ENCODE results near the gene DPP7.

DPP7 gene

DNA sequence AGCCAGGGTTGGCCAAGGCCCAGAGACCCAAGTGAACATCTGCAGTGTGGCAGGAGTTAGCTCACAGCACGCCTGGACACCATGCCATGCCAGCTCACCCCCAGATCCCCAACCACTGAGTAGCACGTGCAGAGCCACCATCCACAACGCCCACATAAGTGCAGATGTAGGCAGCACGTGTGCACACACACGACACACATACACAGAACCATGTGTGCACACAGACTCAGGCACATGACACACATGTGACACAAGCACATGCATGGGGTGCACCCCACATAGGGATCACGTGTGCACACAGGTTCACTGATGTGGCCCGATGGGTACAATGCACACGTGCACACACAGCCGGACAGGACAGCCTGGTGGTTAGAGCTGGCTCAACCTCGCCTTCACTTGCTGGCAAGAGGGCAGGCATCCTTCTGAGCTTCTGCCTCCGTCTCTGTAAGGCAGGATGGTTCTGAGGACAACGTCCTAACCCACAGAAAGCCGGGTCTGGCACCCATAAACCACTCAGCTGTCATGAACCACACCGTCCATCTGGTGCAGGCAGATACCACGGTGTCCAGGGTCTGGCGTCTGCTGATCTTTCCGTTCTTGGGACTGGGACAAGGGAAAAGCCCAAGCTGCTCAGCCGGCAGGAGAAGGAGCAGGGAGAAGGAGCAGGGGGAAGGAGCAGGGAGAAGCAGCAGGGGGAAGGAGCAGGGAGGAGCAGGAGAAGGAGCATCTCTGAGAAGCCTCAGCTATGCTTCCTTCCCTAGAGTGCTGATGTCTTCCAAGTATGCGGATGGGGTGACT, 43.3 kb upstream of the DPP7 start (continued):
- no peak for TF ChIP-seq PRDM2 (tag by site-specific recombination; IDR thresholded peaks at IDR 0.05; ENCODE audit: borderline replicate concordance)
- TF ChIP-seq GLI4 (tag by site-specific recombination; IDR thresholded peaks at IDR 0.05), result no peak
- no peak for TF ChIP-seq ZNF211 (tag by site-specific recombination; IDR thresholded peaks at IDR 0.05; ENCODE audit: low read depth)
- no peak for TF ChIP-seq SP7 (tag by site-specific recombination; IDR thresholded peaks at IDR 0.05)
- peak; percentile 72 for TF ChIP-seq ZNF600 (tag by site-specific recombination; IDR thresholded peaks at IDR 0.05)
- TF ChIP-seq ZNF274 (IDR thresholded peaks at IDR 0.05; ENCODE audit: low read length), result no peak
- TF ChIP-seq ZNF274 (tag by site-specific recombination; IDR thresholded peaks at IDR 0.05; ENCODE audit: borderline replicate concordance), result no peak
- TF ChIP-seq ZNF791 (tag by site-specific recombination; IDR thresholded peaks at IDR 0.05), result no peak
- TF ChIP-seq ZBTB21 (tag by site-specific recombination; IDR thresholded peaks at IDR 0.05), result no peak
- TF ChIP-seq ZNF292 (tag by site-specific recombination; IDR thresholded peaks at IDR 0.05; ENCODE audit: borderline replicate concordance, low read depth), result no peak
- TF ChIP-seq TRIM28 (IDR thresholded peaks at IDR 0.05; ENCODE audit: borderline replicate concordance, low read length), result no peak
- no peak for TF ChIP-seq SP2 (tag by site-specific recombination; IDR thresholded peaks at IDR 0.05)
- peak; percentile 57; the same call in 1 of the 2 replicates for TF ChIP-seq ZNF2 (tag by site-specific recombination; IDR thresholded peaks at IDR 0.05)
- TF ChIP-seq ZNF585B (tag by site-specific recombination; IDR thresholded peaks at IDR 0.05), result no peak
- TF ChIP-seq KLF16 (tag by site-specific recombination; IDR thresholded peaks at IDR 0.05), result no peak
- TF ChIP-seq ZNF548 (tag by site-specific recombination; IDR thresholded peaks at IDR 0.05), result no peak
- TF ChIP-seq, protein P1, sequence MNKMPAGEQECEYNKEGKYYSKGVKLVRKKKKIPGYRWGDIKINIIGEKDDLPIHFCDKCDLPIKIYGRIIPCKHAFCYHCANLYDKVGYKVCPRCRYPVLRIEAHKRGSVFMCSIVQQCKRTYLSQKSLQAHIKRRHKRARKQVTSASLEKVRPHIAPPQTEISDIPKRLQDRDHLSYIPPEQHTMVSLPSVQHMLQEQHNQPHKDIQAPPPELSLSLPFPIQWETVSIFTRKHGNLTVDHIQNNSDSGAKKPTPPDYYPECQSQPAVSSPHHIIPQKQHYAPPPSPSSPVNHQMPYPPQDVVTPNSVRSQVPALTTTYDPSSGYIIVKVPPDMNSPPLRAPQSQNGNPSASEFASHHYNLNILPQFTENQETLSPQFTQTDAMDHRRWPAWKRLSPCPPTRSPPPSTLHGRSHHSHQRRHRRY (tag by site-specific recombination; IDR thresholded peaks at IDR 0.05), result no peak
- TF ChIP-seq ZNF473 (tag by site-specific recombination; IDR thresholded peaks at IDR 0.05), result no peak
- no peak for TF ChIP-seq ZNF623 (tag by site-specific recombination; IDR thresholded peaks at IDR 0.05)
- TF ChIP-seq GLI2 (tag by site-specific recombination; IDR thresholded peaks at IDR 0.05; ENCODE audit: borderline replicate concordance, low read depth), result no peak
- no peak for TF ChIP-seq HOXD13 (CRISPR knock-in tag; IDR thresholded peaks at IDR 0.05; ENCODE audit: borderline replicate concordance)
- TF ChIP-seq, protein P2, sequence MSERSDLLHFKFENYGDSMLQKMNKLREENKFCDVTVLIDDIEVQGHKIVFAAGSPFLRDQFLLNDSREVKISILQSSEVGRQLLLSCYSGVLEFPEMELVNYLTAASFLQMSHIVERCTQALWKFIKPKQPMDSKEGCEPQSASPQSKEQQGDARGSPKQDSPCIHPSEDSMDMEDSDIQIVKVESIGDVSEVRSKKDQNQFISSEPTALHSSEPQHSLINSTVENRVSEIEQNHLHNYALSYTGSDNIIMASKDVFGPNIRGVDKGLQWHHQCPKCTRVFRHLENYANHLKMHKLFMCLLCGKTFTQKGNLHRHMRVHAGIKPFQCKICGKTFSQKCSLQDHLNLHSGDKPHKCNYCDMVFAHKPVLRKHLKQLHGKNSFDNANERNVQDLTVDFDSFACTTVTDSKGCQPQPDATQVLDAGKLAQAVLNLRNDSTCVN (tag by site-specific recombination; optimal IDR thresholded peaks at IDR 0.05), result no peak
- TF ChIP-seq, protein P3, sequence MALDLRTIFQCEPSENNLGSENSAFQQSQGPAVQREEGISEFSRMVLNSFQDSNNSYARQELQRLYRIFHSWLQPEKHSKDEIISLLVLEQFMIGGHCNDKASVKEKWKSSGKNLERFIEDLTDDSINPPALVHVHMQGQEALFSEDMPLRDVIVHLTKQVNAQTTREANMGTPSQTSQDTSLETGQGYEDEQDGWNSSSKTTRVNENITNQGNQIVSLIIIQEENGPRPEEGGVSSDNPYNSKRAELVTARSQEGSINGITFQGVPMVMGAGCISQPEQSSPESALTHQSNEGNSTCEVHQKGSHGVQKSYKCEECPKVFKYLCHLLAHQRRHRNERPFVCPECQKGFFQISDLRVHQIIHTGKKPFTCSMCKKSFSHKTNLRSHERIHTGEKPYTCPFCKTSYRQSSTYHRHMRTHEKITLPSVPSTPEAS (tag by site-specific recombination; IDR thresholded peaks at IDR 0.05), result peak; percentile 73
- no peak for TF ChIP-seq ZEB2 (tag by site-specific recombination; IDR thresholded peaks at IDR 0.05)
- TF ChIP-seq ZNF394 (tag by site-specific recombination; IDR thresholded peaks at IDR 0.05; ENCODE audit: borderline replicate concordance), result peak; percentile 95
- TF ChIP-seq ZNF621 (tag by site-specific recombination; IDR thresholded peaks at IDR 0.05), result no peak
- TF ChIP-seq, protein P4, sequence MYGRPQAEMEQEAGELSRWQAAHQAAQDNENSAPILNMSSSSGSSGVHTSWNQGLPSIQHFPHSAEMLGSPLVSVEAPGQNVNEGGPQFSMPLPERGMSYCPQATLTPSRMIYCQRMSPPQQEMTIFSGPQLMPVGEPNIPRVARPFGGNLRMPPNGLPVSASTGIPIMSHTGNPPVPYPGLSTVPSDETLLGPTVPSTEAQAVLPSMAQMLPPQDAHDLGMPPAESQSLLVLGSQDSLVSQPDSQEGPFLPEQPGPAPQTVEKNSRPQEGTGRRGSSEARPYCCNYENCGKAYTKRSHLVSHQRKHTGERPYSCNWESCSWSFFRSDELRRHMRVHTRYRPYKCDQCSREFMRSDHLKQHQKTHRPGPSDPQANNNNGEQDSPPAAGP (tag by site-specific recombination; IDR thresholded peaks at IDR 0.05), result no peak
- TF ChIP-seq ZNF169 (tag by site-specific recombination; IDR thresholded peaks at IDR 0.05), result no peak
- 0 out of 2 replicates have a peak, but pooled peaks have one; percentile 63 for TF ChIP-seq MZF1 (tag by site-specific recombination; IDR thresholded peaks at IDR 0.05; ENCODE audit: borderline replicate concordance)
- TF ChIP-seq ZXDB (tag by site-specific recombination; IDR thresholded peaks at IDR 0.05), result no peak
